Measurements from ENCODE around the gene TSPAN16. TPM values are rescaled to one million over a fixed set of nuclear protein-coding genes. Genes with fewer than 3 reads are reported as not detected.
A peak's percentile ranks its signal among the peaks of the same experiment; 100 is the strongest.

The TSPAN16 gene
- total RNA-seq, 1 donor from 2014 or later, result not detected

- Histone ChIP-seq H3K4me1 (peaks cover 19% of the 10 kb centered on the region), H3K27me3 (ENCODE audit: low read depth) (no peaks in the 10 kb centered on the region), H3K27ac (replicated peaks) (peak overlapping the region; percentile 51), H3K36me3 (no peaks in the 10 kb centered on the region), H3K9me3 (replicated peaks) (no peaks in the 10 kb centered on the region), H3K4me3 (no peak overlapping the region)
- intact Hi-C loops (cut with micrococcal nuclease), result no loop called here
- no peak for TF ChIP-seq CTCF (IDR thresholded peaks at IDR 0.05; ENCODE audit: borderline replicate concordance)
- DNase-seq, result no peak
Observed at GRCh38 chr19:11279505-11280236, 16.3 kb upstream of the TSPAN16 start.

GRCh38 chr19:11281356-11282049 is 14.5 kb upstream of the TSPAN16 start:
- intact Hi-C loops (cut with micrococcal nuclease), result no loop called here
- H3K27ac ChIP-seq (replicated peaks), result no peak overlapping the region

GRCh38 chr19:11284515-11284914 is 11.4 kb upstream of the TSPAN16 start:
- peaks cover 21% of the 10 kb centered on the region for H3K4me1 ChIP-seq
- H3K27me3 ChIP-seq (ENCODE audit: low read depth), result no peaks in the 10 kb centered on the region
- no peaks in the 10 kb centered on the region for H3K9me3 ChIP-seq (replicated peaks)
- DNase-seq, result no peak
- TF ChIP-seq CTCF (IDR thresholded peaks at IDR 0.05; ENCODE audit: borderline replicate concordance), result no peak
- intact Hi-C loops (cut with micrococcal nuclease), result no loop called here
- H3K4me3 ChIP-seq, result no peak overlapping the region
- H3K27ac ChIP-seq (replicated peaks), result peak overlapping the region; percentile 6
- no peaks in the 10 kb centered on the region for H3K36me3 ChIP-seq

More at GRCh38 chr19:11281356-11282049, 14.5 kb upstream of the TSPAN16 start:
- H3K9me3 ChIP-seq (replicated peaks), result no peaks in the 10 kb centered on the region
- H3K27me3 ChIP-seq (ENCODE audit: low read depth), result no peaks in the 10 kb centered on the region
- no peak for DNase-seq
- no peaks in the 10 kb centered on the region for H3K36me3 ChIP-seq
- peaks cover 25% of the 10 kb centered on the region for H3K4me1 ChIP-seq
- H3K4me3 ChIP-seq, result no peak overlapping the region
- no peak for TF ChIP-seq CTCF (IDR thresholded peaks at IDR 0.05; ENCODE audit: borderline replicate concordance)

- intact Hi-C loops (cut with micrococcal nuclease), result no loop called here
- DNase-seq, result peak; percentile 32
Observed at GRCh38 chr19:11286312-11286974, 9.5 kb upstream of the TSPAN16 start.

More at GRCh38 chr19:11286312-11286974, 9.5 kb upstream of the TSPAN16 start:
- Histone ChIP-seq H3K4me1 (peaks cover 16% of the 10 kb centered on the region), H3K27ac (replicated peaks) (peak overlapping the region; percentile 66), H3K27me3 (ENCODE audit: low read depth) (no peaks in the 10 kb centered on the region), H3K36me3 (no peaks in the 10 kb centered on the region), H3K4me3 (no peak overlapping the region), H3K9me3 (replicated peaks) (no peaks in the 10 kb centered on the region)
- peak; percentile 61 for TF ChIP-seq CTCF (IDR thresholded peaks at IDR 0.05; ENCODE audit: borderline replicate concordance)
